ENCODE results near the gene PSME1.

DNA sequence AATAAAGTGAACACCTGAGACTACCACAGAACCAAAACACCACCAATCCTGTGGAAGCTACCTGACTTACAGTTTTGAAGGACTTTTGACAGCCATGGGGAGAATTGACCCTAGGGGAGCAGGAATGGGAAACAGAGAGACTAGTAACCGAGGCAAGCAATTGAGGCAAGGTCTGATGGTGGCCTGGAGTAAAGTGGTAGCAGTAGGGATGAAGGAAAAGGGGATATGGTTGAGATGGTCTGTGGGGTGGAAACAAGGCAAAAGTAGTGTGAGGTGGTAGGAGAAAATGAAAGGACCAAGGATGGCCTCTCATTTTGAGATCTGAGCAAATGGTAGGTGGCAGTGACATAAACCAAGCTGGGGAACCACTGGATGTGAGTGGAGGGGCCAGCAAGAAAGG lies 20.8 kb downstream of the PSME1 start:
- TF ChIP-seq CTCF (IDR thresholded peaks at IDR 0.05), result no peak
- no peak for TF ChIP-seq POLR2A (IDR thresholded peaks at IDR 0.05)
